HG03066 (cell line): ENCODE measurements around the gene SCNN1A.

Experiments
- ATAC-seq: cut with Tn5 transposase; IDR thresholded peaks from one replicate; pipeline ENCODE4 v1.9.1; 2021; ENCODE audit warnings: low read depth; ENCODE audit not compliant: unreplicated experiment

Gene SCNN1A

GRCh38 chr12:6301721-6302120, 73.6 kb downstream of the SCNN1A start:
- no peak for ATAC-seq

- no peak for ATAC-seq
Measured at GRCh38 chr12:6297170-6297569, 78.2 kb downstream of the SCNN1A start.
